SK-N-MC (cell line): ENCODE measurements around the gene DLG2.

Experiments used
- EZH2 ChIP-seq: fragments of 200-600 bp; sonication (generic); IDR thresholded peaks from one replicate; pipeline ENCODE4 v1.6.1; 2017; ENCODE audit warnings: antibody characterized with exemption
- POLR2AphosphoS5 ChIP-seq: IDR thresholded peaks from 2 replicates; pipeline ENCODE4 v1.6.1; 2012; ENCODE audit warnings: mild to moderate bottlenecking, low read depth, low read length, borderline replicate concordance

- TF ChIP-seq POLR2AphosphoS5 = no peak
- no peak for TF ChIP-seq EZH2
Observed at GRCh38 chr11:84452211-84452610, 1174.9 kb downstream of the DLG2 start.
